22Rv1 (cell line): ENCODE results near the gene TMEM89.

Experiments
- ZFX ChIP-seq: fragments of 450-650 bp; IDR thresholded peaks from 2 replicates; pipeline ENCODE4 v1.6.1; 2017; ENCODE audit warnings: antibody characterized with exemption, borderline replicate concordance
- TF ChIP-seq, protein P1 (sequence below): fragments of 450-650 bp; IDR thresholded peaks from 2 replicates; pipeline ENCODE4 v1.5.1; 2017; ENCODE audit warnings: mild to moderate bottlenecking

DNA sequence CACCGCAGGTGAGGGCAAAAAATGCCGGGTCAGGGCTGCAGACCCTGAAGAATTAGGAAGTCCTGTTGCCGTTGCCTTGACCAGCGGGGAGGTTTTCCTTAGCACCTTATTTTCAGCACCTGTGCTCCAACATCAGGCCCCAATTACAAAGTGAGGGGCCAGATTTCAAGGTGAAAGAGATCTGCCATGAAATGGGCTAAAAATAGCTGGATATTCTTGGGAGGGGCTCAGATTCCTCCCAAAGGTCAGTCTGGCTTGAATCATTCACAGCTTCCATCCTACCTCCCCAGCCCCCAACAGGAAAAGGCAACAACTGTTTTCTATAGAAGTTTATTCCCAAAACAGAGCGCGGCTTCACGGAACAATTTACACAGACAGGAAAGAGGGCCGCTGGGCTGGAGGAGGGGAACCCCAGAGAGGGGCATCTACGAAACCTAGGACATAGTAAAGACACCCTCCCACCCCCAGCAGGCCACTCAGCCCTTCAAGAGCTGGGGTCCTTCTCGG is 14.6 kb upstream of the TMEM89 start:
- TF ChIP-seq, protein P1, sequence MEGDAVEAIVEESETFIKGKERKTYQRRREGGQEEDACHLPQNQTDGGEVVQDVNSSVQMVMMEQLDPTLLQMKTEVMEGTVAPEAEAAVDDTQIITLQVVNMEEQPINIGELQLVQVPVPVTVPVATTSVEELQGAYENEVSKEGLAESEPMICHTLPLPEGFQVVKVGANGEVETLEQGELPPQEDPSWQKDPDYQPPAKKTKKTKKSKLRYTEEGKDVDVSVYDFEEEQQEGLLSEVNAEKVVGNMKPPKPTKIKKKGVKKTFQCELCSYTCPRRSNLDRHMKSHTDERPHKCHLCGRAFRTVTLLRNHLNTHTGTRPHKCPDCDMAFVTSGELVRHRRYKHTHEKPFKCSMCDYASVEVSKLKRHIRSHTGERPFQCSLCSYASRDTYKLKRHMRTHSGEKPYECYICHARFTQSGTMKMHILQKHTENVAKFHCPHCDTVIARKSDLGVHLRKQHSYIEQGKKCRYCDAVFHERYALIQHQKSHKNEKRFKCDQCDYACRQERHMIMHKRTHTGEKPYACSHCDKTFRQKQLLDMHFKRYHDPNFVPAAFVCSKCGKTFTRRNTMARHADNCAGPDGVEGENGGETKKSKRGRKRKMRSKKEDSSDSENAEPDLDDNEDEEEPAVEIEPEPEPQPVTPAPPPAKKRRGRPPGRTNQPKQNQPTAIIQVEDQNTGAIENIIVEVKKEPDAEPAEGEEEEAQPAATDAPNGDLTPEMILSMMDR, result no peak
- TF ChIP-seq ZFX, result no peak
